ENCODE measurements around the gene TAF15. TPM values are rescaled to one million over a fixed set of nuclear protein-coding genes. Genes with fewer than 3 reads are reported as not detected.

Gene TAF15
- total RNA-seq, 4 donors from 2014 or later = 93.8 to 140 (median 122) TPM

DNA sequence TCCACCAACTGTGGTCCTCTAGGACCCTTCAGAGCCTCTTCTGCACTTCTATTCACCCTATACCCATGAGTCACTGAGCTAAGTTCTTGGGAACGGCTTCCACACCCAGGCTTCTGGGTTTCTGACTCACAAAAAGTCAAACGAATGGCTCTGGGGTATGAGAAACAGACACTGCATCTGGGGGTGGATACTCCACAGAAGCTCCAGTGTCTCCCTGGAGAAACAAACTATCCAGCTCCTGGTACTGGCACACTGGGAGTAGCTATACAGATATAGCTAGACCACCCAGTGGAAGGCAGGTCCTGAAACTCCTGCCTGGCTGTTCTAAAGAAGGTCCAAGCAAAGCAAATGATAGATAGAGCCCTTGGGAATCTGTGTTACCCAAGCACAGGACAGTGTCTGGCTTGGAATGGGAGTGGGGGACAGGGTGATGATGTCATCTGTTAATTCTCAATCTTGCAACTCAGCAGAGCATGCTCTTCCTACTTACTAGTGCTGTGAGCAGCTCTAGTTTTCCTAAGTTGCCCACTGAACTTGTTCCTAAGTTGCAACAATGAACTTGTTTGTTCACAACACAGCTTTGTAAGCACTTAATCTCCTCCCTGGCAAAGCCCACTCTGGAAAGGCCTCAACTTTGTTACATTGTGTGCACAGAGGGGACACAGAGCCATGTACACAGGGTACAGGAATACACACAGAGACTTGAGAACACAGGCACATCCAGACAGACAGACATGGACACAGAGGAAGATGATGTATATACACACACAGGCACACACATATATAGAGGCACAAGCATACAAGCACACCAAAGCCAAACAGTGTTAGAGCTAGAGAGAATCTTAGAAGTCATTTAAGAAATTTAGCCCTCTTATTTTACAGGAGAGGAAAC, 20.6 kb upstream of the TAF15 start:
- peak overlapping the region; percentile 76 to 85 (median 80) for H3K27ac ChIP-seq (replicated peaks in 1 of 4)
- no peaks in the 10 kb centered on the region for H3K9me3 ChIP-seq
- H3K27me3 ChIP-seq = no peaks in the 10 kb centered on the region
- TF ChIP-seq POLR2AphosphoS5 (IDR thresholded peaks at IDR 0.05) (peak in 1 of 2 donors; percentile 35), POLR2A (IDR thresholded peaks at IDR 0.05; ENCODE audit: low read depth) (no peak)
- no peak overlapping the region for H3K4me3 ChIP-seq
- H3K4me1 ChIP-seq = peaks cover 27 to 94% (median 92%) of the 10 kb centered on the region in 4 donors
- no peak for DNase-seq (ENCODE audit: extremely low spot score)
- 7% methylated on average over 2 of the region's 2 CpGs for WGBS
- intact Hi-C loops (cut with DNase I) = no loop called here
- H3K36me3 ChIP-seq = no peaks in the 10 kb centered on the region

DNA sequence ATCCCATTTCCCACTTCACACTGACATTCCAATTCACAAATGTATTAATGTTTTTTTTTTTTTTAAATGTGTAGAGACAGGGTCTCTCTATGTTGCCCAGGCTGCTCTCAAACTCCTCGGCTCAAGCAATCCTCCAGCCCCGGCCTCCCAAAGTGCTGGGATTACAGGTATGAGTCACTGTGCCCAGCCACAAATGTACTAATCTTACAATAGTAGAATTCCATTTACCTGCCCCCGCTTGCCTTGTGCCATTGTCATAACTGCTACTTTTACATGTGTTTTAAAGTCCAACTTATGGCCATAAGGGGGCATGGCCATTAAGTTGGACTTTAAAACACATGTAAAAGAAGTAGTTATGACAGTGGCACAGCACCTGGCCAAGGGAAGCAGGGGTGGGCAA, 18.4 kb upstream of the TAF15 start:
- no peak overlapping the region for H3K4me3 ChIP-seq
- intact Hi-C loops (cut with DNase I) = no loop called here
- peaks cover 0 to 3% (median 0%) of the 10 kb centered on the region in 4 donors for H3K27me3 ChIP-seq
- no peaks in the 10 kb centered on the region for H3K36me3 ChIP-seq
- TF ChIP-seq EP300 (IDR thresholded peaks at IDR 0.05) (no peak), POLR2AphosphoS5 (IDR thresholded peaks at IDR 0.05) (no peak), POLR2A (IDR thresholded peaks at IDR 0.05; ENCODE audit: low read depth) (no peak)
- TF ChIP-seq, protein P1, sequence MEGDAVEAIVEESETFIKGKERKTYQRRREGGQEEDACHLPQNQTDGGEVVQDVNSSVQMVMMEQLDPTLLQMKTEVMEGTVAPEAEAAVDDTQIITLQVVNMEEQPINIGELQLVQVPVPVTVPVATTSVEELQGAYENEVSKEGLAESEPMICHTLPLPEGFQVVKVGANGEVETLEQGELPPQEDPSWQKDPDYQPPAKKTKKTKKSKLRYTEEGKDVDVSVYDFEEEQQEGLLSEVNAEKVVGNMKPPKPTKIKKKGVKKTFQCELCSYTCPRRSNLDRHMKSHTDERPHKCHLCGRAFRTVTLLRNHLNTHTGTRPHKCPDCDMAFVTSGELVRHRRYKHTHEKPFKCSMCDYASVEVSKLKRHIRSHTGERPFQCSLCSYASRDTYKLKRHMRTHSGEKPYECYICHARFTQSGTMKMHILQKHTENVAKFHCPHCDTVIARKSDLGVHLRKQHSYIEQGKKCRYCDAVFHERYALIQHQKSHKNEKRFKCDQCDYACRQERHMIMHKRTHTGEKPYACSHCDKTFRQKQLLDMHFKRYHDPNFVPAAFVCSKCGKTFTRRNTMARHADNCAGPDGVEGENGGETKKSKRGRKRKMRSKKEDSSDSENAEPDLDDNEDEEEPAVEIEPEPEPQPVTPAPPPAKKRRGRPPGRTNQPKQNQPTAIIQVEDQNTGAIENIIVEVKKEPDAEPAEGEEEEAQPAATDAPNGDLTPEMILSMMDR (IDR thresholded peaks at IDR 0.05) = no peak
- WGBS = 100% methylated on average over 3 of the region's 3 CpGs
- H3K27ac ChIP-seq (replicated peaks in 1 of 4) = peak overlapping the region; percentile 16 to 82 (median 32)
- no peak for DNase-seq (ENCODE audit: extremely low spot score)
- H3K9me3 ChIP-seq = no peaks in the 10 kb centered on the region
- peaks cover 30 to 94% (median 93%) of the 10 kb centered on the region in 4 donors for H3K4me1 ChIP-seq

DNA sequence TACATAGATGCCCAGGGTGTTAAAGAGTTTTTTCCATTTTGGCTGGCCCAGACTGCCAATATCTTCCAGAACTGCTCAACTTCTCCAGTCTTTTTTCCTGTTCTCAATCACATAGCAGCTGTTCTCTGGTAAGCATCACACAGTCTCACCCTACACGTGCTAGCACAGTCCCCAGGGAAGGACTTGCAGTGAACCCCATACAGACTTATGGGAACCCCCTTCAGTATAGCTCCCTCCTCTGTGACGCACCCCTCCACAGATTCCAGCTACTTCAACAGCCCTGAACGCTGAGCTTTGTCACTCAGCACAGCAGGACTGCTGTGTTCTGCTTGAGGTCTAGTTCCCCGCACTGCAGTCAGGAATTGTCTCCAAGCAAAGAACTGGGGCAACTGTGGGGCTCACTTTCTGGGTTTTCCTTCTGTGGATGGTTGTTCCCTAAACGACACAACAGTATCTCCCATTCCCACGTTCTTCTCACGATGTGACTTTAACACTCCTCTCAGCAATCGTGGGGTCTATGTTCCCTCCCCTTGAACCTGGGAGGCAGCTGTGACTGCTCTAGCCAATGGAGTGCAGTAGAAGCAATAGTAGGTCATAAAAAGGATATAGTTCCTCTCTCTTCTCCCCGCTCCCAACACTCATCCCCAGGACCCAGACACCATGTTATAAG, 17.5 kb upstream of the TAF15 start:
- H3K9me3 ChIP-seq = no peaks in the 10 kb centered on the region
- no peak overlapping the region for H3K4me3 ChIP-seq
- peak overlapping the region; percentile 29 to 82 (median 38) for H3K27ac ChIP-seq (replicated peaks in 1 of 4)
- no peak for DNase-seq (ENCODE audit: extremely low spot score)
- intact Hi-C loops (cut with DNase I) = no loop called here
- 72% methylated on average over 9 of the region's 9 CpGs for WGBS
- H3K4me1 ChIP-seq = peaks cover 28 to 94% (median 89%) of the 10 kb centered on the region in 4 donors
- H3K27me3 ChIP-seq = peaks cover 0 to 3% (median 0%) of the 10 kb centered on the region in 4 donors
- no peaks in the 10 kb centered on the region for H3K36me3 ChIP-seq
- TF ChIP-seq, protein P1 (IDR thresholded peaks at IDR 0.05) = no peak
- no peak for TF ChIP-seq EP300 (IDR thresholded peaks at IDR 0.05)
- no peak for TF ChIP-seq POLR2AphosphoS5 (IDR thresholded peaks at IDR 0.05)
- TF ChIP-seq POLR2A (IDR thresholded peaks at IDR 0.05; ENCODE audit: low read depth) = no peak

DNA sequence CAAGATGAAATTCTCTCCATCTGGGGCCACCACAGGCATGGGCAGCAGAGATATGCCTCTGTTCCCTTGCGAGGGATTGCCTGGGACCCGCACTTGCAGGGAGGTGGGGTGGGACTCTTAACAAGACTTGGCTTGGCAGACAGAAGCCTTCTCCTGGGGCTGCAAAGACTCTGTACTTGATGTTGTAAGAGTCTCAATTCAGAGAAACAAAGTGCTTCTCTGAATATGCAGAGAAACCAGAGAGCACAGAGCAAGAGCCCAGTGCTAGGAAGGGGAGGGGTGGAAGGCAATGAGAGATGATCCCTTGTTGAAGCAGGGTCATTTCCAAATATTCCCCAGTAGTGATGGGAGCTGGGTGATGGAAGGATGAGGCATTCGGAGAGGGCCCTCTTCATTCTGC, 16.0 kb upstream of the TAF15 start:
- peak overlapping the region; percentile 80 to 88 (median 84) for H3K27ac ChIP-seq (replicated peaks in 1 of 4)
- H3K27me3 ChIP-seq = peaks cover 0 to 3% (median 0%) of the 10 kb centered on the region in 4 donors
- peaks cover 25 to 87% (median 84%) of the 10 kb centered on the region in 4 donors for H3K4me1 ChIP-seq
- TF ChIP-seq, protein P1 (IDR thresholded peaks at IDR 0.05) = no peak
- peak in 1 of 2 donors; percentile 26 for TF ChIP-seq POLR2AphosphoS5 (IDR thresholded peaks at IDR 0.05)
- 50% methylated on average over 3 of the region's 3 CpGs for WGBS
- no peak for DNase-seq (ENCODE audit: extremely low spot score)
- intact Hi-C loops (cut with DNase I) = no loop called here
- no peaks in the 10 kb centered on the region for H3K9me3 ChIP-seq
- no peaks in the 10 kb centered on the region for H3K36me3 ChIP-seq
- peak overlapping the region; percentile 71 to 89 (median 80) for H3K4me3 ChIP-seq

All from esophagus muscularis mucosa (tissue), 4 donors.